SK-N-MC (cell line): Measurements from ENCODE around the gene CARD14.

Experiments used
- DNase-seq: peaks from one replicate; pipeline ENCODE4 v3.0.0-alpha.2; 2011; ENCODE audit warnings: low read depth, low spot score
- H3K27ac ChIP-seq: fragments of 200-600 bp; sonication (generic); 2 replicates; pipeline ENCODE4 v1.5.1; 2016; ENCODE audit warnings: mixed run types
- H3K36me3 ChIP-seq: fragments of 200-600 bp; sonication (generic); 2 replicates; pipeline ENCODE4 v1.6.1; 2017; ENCODE audit warnings: antibody characterized with exemption, low read length, mixed read lengths; ENCODE audit not compliant: insufficient read depth
- H3K4me3 ChIP-seq: fragments of 200-600 bp; sonication (generic); 2 replicates; pipeline ENCODE4 v1.5.1; 2016
- H3K9ac ChIP-seq: fragments of 200-600 bp; sonication (generic); 2 replicates; pipeline ENCODE4 v1.8.0; 2017; ENCODE audit warnings: mixed run types, mixed read lengths; ENCODE audit not compliant: insufficient read length
- H3K9me3 ChIP-seq: fragments of 200-600 bp; sonication (generic); 2 replicates; pipeline ENCODE4 v1.6.1; 2017; ENCODE audit warnings: low read depth, mild to moderate bottlenecking, antibody characterized with exemption, low read length, moderate library complexity, mixed read lengths
- EZH2 ChIP-seq: fragments of 200-600 bp; sonication (generic); IDR thresholded peaks from one replicate; pipeline ENCODE4 v1.6.1; 2017; ENCODE audit warnings: antibody characterized with exemption
- FOXP2 ChIP-seq: optimal IDR thresholded peaks from 2 replicates; pipeline ENCODE3; 2011; ENCODE audit warnings: mild to moderate bottlenecking, moderate library complexity; ENCODE audit not compliant: insufficient read depth; ENCODE audit errors: extremely low read length, control extremely low read depth
- POLR2AphosphoS5 ChIP-seq: IDR thresholded peaks from 2 replicates; pipeline ENCODE4 v1.6.1; 2012; ENCODE audit warnings: mild to moderate bottlenecking, low read depth, low read length, borderline replicate concordance

The CARD14 gene

DNA sequence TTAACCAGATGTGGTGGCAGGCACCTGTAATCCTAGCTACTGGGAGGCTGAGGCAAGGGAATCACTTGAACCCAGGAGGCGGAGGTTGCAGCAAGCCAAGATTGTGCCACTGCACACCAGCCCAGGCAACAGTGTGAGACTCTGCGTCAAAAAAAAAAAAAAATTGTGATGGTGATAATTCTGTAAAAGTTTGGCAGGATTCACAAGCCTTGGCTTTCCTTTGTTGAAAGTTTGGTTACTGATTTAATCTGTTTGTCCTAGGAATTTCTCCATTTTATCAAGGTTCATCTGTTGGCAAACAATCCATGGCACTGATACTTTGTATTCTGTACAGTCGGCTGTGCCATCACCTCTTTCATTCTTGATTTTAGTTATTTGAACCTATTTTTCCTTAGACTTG lies 38.8 kb upstream of the CARD14 start:
- H3K9me3 ChIP-seq: no peaks in the 10 kb centered on the region
- TF ChIP-seq EZH2 (no peak), POLR2AphosphoS5 (0 out of 2 replicates have a peak, but pooled peaks have one; percentile 30), FOXP2 (no peak)
- H3K4me3 ChIP-seq: no peak overlapping the region
- no peak for DNase-seq
- no peak overlapping the region for H3K27ac ChIP-seq
- H3K9ac ChIP-seq: no peak overlapping the region
- peaks cover 30% of the 10 kb centered on the region for H3K36me3 ChIP-seq

DNA sequence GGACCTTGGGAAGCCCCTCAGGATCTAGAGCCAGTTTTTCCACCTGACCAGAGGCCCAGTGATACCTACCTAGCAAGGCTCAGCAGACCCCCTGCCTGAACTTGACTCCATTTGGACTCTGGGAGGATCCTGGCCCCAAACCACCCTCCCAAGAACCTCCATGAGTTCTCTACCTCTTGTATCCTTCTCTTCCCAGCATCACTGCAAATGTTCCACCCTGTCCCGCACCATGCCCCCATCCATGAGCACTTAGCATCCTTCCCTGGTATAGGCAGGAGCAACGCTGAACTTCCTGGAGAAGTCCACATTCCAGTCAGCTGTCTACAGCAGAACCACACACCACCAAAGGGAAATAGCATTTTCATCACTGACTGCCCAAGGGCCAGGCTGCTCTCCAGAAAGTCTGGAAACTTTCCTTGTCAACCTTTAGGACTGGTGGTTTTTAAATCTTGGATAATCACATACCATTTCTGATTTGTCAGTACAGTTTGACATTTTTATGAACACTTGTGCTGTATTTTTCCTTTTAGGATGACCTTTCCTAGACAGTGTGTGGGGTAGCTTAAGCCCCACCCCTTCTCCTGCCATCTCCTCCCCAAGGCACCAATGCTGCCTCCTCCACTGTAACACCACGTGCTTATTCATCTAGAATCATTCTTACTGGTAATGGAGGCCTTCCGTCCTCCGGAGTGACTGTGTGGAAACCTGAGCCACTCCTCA lies 36.8 kb upstream of the CARD14 start:
- no peak for TF ChIP-seq POLR2AphosphoS5
- no peak for TF ChIP-seq FOXP2
- TF ChIP-seq EZH2: no peak
- no peak for DNase-seq
- H3K36me3 ChIP-seq: peaks cover 50% of the 10 kb centered on the region
- no peak overlapping the region for H3K27ac ChIP-seq
- no peak overlapping the region for H3K4me3 ChIP-seq
- H3K9me3 ChIP-seq: no peaks in the 10 kb centered on the region
- H3K9ac ChIP-seq: no peak overlapping the region

DNA sequence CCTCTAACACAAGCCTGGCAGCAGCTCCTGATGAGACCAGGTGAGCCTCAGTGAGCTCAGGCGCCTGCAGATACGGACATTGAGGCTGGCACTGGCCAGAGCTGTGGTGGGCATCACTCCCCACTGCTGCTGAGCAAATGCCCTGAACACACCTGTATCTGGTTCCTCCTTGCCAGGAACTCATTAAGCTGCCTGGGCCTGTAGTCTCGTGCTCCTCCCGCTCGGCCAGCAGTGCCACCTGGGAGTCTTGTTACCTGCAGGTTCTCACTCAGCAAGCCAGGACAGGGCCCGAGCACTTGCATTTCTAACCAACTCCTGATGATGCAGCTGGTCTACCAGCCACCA lies 36.2 kb upstream of the CARD14 start:
- DNase-seq: no peak
- TF ChIP-seq POLR2AphosphoS5 (no peak), FOXP2 (no peak), EZH2 (no peak)
- Histone ChIP-seq H3K36me3 (peaks cover 56% of the 10 kb centered on the region), H3K9me3 (no peaks in the 10 kb centered on the region), H3K4me3 (no peak overlapping the region), H3K27ac (no peak overlapping the region), H3K9ac (no peak overlapping the region)

DNA sequence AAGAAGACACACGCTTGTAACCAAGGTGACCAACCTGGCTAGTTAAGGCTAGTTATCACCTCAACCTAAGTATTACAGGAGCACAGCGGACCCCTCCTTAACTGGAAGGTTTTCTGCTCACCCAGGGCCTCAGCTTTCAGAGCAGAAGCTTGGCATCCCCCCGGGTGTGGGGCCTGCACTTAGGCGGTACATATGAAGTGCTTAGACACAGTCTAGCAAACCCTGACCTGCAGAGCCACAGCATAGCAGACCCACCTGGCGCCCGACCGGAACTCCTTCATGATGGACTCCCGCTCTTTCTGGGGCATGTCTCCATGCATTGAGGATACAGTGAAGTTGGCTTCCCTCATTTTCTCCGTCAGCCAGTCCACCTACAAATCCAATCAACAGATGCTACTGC lies 32.7 kb upstream of the CARD14 start:
- DNase-seq: no peak
- Histone ChIP-seq H3K4me3 (no peak overlapping the region), H3K27ac (no peak overlapping the region), H3K9me3 (no peaks in the 10 kb centered on the region), H3K36me3 (peaks cover 91% of the 10 kb centered on the region), H3K9ac (no peak overlapping the region)
- TF ChIP-seq FOXP2 (no peak), EZH2 (no peak), POLR2AphosphoS5 (no peak)

DNA sequence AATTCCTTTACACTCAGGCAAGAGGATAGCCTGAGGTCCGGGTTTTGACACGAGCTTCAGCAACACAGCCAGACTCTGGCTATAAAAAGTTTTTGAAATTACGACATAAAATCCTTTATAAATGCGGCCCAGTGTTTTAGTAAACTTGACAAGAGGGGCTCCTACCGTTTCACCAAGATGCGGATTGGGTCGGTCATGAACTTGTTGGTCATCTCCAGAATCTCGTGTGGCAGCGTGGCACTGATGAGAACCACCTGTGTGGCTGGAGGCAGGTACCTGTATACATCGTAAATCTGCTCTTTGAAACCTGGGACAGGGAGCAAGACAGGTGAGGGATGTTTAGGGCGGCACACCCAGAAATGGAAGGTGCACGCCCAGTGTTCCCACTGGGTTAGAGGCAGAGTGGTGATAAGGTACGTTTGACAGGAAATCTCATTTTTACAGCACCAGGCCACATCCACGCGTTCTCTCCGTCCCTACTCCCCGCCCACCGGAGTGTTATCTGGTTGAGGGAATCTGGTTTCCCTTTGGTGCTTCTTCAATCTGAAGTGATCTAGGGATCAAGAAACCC lies 30.9 kb upstream of the CARD14 start:
- H3K36me3 ChIP-seq: peaks cover 98% of the 10 kb centered on the region

DNA sequence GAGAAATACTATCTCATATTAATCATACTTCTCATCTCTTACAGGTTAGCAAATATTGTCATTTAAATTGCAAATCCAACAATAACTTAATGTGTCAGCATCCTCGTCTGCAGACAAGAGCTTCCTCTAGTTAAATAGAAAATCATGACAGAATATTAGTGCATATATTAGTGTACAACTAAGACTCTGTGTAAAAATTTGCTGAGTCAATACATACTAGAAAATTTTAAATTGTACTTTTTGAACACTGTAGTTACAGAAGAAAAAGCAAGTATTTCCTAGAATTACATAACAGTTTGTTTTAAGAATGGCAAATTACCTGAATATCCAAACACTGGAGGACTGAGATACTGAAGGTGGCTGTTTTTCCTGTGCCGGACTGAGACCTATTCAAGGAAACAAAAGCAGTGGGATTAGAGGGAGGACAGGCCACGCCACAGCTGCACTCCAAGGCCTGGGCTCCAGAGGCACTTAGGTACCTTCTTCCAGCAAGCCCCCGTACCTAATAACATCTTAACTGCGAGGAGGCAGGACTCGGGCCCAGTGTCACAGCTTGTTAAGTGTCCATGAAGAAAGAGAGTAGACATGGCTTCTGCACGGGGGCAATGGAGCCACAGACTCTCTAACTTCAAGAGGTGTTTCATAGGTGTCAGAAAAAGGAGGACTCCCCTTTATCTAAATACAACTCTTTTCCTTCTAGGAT lies 28.2 kb upstream of the CARD14 start:
- H3K9ac ChIP-seq: peak overlapping the region; percentile 25
- peaks cover 87% of the 10 kb centered on the region for H3K36me3 ChIP-seq
- DNase-seq: no peak
- no peak overlapping the region for H3K4me3 ChIP-seq
- TF ChIP-seq POLR2AphosphoS5 (no peak), FOXP2 (no peak), EZH2 (no peak)
- H3K9me3 ChIP-seq: no peaks in the 10 kb centered on the region
- peak overlapping the region; percentile 57; the same call in 1 of the 2 replicates for H3K27ac ChIP-seq

More for the DNA sequence above, 30.9 kb upstream of the CARD14 start:
- no peak for TF ChIP-seq POLR2AphosphoS5
- TF ChIP-seq FOXP2: no peak
- TF ChIP-seq EZH2: no peak
- no peak overlapping the region for H3K27ac ChIP-seq
- H3K9me3 ChIP-seq: no peaks in the 10 kb centered on the region
- H3K9ac ChIP-seq: no peak overlapping the region
- no peak for DNase-seq
- no peak overlapping the region for H3K4me3 ChIP-seq

DNA sequence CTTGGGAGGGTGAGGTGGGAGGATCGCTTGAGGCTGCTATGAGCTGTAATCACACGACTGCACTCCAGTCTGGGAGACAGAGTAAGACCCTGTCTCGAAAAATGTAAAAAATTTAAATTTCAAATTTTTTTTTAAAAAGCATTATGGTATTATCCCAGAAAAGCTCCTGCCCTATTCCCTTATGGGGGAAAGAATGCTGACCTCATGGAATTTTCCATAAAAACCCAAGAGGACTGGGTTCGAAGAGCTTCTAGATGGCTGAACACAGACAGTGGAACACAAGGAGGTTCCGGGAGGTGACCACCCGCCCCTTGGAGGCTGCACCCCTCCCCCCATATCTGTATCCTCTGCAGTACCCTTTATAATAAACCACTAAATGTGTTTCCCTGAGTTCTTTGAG lies 26.9 kb upstream of the CARD14 start:
- no peak for TF ChIP-seq POLR2AphosphoS5
- TF ChIP-seq FOXP2: no peak
- DNase-seq: no peak
- no peaks in the 10 kb centered on the region for H3K9me3 ChIP-seq
- H3K9ac ChIP-seq: peak overlapping the region; percentile 60
- no peak overlapping the region for H3K27ac ChIP-seq
- no peak overlapping the region for H3K4me3 ChIP-seq
- H3K36me3 ChIP-seq: peaks cover 74% of the 10 kb centered on the region

DNA sequence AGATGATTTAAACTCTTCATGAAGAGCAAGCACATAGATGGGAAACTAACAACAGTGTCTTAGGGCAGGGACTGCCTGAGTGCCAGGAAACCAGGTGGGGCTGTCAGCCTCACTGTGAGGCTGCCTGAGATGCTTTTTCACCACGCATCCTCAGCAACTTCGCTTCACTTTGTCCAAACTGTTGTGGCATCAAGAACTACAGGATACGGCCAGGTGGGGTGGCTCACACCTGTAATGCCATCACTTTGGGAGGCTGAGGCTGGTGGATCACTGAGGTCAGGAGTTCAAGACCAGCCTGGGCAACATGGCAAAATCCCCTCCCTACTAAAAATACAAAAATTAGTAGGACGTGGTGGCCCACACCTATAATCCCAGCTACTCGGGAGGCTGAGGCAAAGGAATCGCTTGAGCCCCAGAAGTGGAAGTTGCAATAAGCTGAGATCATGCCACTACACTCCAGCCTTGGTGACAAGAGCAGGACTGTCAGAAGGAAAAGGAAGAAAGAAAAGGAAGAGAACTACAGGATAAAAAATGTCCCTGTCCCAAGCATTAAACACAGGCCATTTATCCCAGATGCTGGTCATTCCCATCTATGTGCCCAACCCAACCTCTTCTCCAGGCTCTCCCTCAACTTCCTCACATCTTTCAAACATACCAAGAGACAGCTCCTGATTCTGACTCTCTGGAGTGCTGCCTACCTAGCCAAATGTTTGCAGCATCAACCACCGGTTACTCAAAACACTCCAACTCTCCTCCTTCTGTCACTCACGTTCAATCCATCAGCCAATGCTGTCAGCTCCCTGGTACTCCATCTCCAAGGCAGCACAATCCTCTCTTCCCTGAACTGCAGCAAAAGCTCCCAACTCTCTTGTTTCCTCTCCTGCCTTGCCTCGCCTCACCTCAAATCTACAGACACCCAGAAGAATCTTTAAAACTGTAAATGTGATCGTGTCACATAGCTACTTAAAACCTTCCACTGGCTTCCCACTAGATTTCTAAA lies 24.5 kb upstream of the CARD14 start:
- DNase-seq: no peak
- Histone ChIP-seq H3K9ac (peak overlapping the region; percentile 98), H3K36me3 (peaks cover 50% of the 10 kb centered on the region), H3K27ac (no peak overlapping the region), H3K4me3 (peak overlapping the region; percentile 99), H3K9me3 (no peaks in the 10 kb centered on the region)
- no peak for TF ChIP-seq FOXP2
- no peak for TF ChIP-seq EZH2
- TF ChIP-seq POLR2AphosphoS5: no peak
